Measurements from ENCODE around the gene DSTN.

DSTN gene

GRCh38 chr20:17624070-17624469, 54.2 kb downstream of the DSTN start:
- DNase-seq (ENCODE audit: low read depth in 2 of 2) = no peak

GRCh38 chr20:17624551-17625245, 54.8 kb downstream of the DSTN start:
- DNase-seq (ENCODE audit: low read depth in 2 of 2) = no peak

- DNase-seq (ENCODE audit: low read depth in 2 of 2) = no peak
These were observed 55.6 kb downstream of the DSTN start for GRCh38 chr20:17625246-17626051.

DNA sequence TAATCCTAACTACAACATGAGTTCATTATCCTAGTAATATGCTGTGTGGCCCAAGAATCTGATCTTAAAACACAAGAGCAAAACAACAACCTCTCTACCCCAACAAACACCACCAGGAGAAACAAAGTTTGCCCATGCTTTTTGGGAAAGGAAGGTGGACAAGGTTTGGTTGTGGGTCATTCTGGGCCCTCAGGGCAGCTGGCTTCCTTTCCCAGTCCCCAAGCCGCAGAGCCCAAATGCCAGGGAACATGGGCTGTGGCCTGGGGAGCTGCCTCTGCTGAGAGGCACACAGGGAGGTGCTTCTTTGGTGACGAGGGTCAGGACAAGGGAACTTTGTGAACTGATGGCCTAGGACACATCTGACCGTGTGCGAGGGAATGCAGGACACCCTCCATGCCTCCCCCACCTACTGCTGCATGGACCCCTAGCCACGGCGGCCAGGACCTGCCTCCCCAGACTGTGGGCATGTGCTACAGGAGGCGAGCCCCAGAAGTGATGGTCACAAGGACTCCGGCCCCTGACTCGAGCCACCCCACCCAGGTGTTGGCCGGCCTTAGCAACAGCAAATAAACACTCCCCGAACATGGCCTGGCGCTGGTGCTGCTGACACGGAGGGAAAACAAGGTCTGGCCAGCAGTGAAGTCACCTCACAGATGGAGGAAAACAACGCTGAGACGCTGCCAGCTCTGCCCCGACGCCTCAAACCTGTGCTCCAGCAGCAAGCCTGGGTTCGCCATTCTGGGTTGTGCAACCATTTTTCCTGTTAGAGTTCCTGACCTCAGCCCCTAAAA, 56.5 kb downstream of the DSTN start:
- no peak for DNase-seq (ENCODE audit: low read depth in 2 of 2)

GRCh38 chr20:17627101-17627955, 57.5 kb downstream of the DSTN start:
- no peak for DNase-seq (ENCODE audit: low read depth in 2 of 2)

- no peak for DNase-seq (ENCODE audit: low read depth in 2 of 2)
These were observed 58.4 kb downstream of the DSTN start for GRCh38 chr20:17628101-17628841.

- no peak for DNase-seq (ENCODE audit: low read depth in 2 of 2)
These were observed 59.1 kb downstream of the DSTN start for GRCh38 chr20:17629025-17629424.

- no peak for DNase-seq (ENCODE audit: low read depth in 2 of 2)
These were observed 59.8 kb downstream of the DSTN start for GRCh38 chr20:17629678-17630089.

DNA sequence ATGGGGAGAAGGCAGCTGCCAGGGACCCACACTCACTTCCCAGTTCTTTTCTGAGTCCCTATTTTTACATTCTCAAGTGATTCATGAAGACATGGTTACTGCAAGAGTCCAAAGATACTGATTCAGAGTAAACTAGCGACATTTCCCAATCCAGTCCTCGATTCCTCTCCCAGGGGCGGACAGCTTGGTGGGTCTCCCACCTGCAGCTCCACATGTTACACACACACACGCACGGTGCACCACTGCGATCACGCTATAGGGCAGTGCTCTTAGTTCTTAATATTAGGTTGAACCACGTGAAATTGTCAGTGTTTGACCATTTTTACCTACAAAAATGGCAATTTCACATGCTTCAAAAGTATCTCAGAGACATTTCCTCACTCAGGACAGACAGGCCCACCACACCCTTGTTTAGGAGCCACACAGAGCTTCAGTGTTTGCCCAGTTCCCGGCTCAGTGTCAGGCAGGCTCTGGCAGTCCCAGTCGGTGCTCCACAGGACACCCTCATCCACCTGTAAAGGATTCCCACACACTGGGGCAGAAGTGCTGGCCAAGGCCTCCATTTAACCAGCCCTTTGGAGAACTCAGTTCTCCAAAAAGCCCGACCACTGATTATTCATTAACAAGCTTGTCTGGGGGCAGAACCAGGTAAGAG, 60.4 kb downstream of the DSTN start:
- DNase-seq (ENCODE audit: low read depth in 2 of 2) = no peak

GRCh38 chr20:17630806-17631195, 60.9 kb downstream of the DSTN start:
- DNase-seq (ENCODE audit: low read depth in 2 of 2) = no peak

DNA sequence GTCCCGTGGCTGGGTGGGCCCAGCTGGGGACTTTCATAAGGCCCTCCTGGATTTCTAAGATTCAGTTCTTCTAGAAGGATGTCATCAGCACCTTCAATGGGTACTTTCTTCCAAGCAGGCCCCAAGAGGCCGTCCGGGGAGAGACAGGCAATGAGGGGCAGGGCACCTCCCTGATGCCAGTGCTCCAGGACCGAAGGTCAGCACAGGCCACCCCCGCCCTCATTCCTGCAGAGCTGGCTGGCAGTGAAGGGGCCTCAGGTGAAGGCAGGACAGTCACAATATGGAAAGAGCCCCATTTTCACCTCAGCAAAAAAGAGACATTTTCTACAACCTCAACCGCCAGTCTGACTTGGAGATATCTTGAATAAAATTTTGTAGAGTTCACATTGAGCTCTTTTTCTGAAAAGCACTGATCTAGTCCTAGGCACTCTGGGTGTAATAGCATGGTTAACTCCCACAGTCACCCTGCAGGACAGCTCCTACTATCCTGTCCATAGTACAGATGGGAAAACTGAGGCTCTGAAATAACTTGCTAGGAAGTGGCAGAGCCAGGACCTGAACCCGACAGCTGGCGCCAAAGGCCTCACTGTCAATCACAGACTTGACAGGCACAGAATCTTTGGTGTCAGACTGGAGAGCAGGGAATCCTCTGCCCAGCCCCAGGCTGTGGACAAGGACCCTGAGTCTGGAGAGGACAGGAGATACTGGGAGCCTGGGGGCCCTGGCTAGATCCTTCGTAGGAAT, 61.9 kb downstream of the DSTN start:
- no peak for DNase-seq (ENCODE audit: low read depth in 2 of 2)

DNA sequence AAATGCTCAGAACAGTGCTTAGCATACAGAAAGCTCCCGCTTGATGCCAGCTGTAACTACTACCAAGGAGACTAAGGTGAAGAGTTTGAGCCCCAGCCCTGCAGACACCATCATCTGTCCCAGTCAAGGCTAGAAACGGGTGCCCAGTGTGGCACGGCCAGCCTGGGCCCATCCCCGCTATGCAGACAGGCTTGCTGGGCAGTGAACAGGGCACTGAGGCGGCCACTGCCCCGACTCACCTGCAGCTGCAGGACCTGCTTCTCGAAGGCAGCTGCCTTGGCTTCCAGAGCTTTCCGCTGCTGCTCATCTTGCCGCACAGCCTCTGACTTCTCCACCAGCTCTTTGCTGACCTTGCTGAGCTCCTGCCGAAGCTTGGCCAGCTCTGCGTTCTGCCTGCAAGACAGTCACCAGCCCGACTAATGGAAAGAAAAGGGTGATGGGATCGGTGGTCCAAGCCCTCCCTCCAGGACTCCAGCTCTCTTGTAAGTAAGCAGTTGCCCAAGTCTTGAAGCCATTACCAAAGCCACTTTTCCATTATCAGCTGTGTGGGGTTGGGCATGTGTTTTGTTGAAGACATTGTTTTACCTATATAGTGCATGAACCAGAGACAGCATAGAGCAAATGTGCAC, 63.5 kb downstream of the DSTN start:
- no peak for DNase-seq (ENCODE audit: low read depth in 2 of 2)

DNA sequence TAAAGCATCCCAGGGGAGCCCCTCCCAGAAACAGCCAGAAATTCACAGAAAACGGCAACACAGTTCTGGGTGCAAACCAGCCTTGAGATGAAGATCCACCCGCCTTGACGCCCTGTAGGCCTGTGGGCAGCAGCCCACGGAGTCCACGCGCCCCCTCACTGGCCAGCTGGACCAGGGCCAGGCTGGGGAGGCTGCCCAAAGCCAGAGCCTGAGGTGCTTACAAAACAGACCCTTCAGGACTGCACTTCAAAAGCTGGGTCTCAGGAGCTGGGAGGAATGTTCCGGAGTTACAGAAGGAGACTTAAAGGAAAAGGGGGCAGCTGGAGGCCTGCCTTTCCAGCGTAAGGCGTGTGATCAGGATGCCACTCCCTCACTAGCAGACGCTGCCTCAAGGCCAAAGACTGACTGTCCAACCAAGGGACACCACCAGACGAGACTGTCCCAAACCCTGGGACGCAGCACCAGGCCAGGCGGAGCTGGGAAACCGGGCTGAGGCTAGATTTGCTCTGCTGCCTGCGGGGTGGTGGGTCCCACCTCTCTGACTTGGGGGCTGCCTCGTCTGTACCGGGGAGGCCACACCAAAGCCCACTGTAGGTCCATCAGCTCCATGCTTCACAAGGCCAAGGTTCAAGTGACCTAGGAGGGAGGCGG, 64.1 kb downstream of the DSTN start:
- no peak for DNase-seq (ENCODE audit: low read depth in 2 of 2)

DNA sequence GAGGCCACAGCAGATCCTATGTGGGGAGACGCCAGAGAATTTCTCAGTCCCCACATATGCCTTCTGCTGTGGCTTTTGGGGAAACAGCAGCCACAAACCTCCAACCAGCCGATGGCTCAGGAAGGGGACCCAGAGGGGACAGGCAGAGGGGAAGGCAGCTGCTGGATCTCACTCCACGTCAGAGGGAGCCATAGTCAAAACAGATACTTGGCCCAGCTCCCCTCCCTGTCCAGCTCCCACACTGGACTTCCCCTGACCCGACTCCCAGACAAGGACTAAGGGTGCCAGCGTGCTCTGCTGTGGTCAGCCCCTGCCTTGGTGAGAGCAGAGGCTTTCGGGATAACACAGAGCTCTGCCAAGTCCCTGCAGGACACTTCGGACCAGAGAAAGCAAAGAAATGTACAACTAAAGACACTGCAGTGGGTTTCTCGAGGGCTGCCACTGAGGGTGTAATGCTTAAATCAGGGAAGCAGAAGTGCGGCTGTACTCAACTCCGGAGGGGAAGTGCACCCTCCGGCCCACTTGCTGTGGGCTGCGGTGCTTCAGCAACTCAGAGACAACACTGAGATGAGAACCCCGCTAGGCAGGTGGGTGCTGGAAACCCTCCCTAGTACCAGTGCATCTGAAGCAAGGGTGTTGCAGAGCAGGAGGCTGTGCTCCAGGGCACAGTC, 64.9 kb downstream of the DSTN start:
- DNase-seq (ENCODE audit: low read depth in 2 of 2) = no peak

- DNase-seq (ENCODE audit: low read depth in 2 of 2) = no peak
These were observed 65.7 kb downstream of the DSTN start for GRCh38 chr20:17635332-17636244.

- no peak for DNase-seq (ENCODE audit: low read depth in 2 of 2)
These were observed 66.9 kb downstream of the DSTN start for GRCh38 chr20:17636523-17637412.
